ENCODE measurements around the gene WDTC1. TPM values are rescaled to one million over a fixed set of nuclear protein-coding genes. Genes with fewer than 3 reads are reported as not detected.
"Not testable (repeated sequence)": the region's sequence is repeated elsewhere in the genome, so short reads cannot be mapped to it uniquely, and the experiment has no call there.

WDTC1 gene, protein sequence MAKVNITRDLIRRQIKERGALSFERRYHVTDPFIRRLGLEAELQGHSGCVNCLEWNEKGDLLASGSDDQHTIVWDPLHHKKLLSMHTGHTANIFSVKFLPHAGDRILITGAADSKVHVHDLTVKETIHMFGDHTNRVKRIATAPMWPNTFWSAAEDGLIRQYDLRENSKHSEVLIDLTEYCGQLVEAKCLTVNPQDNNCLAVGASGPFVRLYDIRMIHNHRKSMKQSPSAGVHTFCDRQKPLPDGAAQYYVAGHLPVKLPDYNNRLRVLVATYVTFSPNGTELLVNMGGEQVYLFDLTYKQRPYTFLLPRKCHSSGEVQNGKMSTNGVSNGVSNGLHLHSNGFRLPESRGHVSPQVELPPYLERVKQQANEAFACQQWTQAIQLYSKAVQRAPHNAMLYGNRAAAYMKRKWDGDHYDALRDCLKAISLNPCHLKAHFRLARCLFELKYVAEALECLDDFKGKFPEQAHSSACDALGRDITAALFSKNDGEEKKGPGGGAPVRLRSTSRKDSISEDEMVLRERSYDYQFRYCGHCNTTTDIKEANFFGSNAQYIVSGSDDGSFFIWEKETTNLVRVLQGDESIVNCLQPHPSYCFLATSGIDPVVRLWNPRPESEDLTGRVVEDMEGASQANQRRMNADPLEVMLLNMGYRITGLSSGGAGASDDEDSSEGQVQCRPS
- total RNA-seq = 10 to 100 TPM; 34.6 to 43.5 TPM

DNA sequence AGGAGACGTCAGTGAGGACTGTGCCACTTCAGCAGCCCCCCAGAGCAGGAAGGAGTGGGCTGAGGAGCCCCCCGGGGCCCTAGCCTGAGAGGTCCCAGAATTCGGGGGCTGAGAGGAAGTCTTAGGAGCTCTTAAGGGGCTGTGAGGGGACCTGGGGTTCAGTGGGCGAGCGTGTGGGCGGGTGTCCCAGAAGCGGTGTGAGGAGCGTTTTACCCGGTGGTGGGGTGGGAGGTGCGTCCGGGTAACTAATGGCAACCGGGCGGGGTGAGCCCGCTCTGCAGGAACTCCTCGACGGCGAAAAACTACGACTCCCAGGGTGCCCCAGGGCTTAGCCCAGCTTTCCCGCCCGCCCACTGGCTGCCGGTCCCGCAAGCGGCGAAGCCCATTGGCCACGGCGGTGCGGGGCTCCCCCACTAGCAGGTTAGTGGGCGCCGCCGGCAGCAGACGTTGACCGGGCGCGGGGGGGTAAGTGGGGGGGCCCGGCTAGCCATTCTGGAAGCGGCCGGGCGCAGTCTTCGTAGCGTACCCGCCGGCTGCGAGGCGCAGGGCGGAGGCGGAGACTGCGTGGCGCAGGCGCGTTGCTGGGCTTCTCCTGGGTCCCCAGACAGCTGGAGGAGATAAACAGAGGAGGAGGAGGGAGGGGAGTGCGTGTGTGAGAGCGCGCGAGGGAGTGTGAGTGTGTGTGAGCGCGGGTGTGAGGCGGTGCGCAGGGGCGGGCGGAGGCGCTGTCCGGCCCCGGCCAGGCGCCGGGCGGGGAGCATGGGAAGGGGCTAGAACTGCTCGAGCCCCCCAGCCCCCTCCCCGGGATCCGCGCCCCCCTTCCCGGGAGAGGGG is at the start of gene WDTC1:
Gene WDTC1, plus strand, starts transcription at position 584 of the 834 bp plus-strand sequence. CDS start 26,423 bp downstream, outside the sequence.
- H3K36me3 ChIP-seq = no peaks in the 10 kb centered on the region
- TF ChIP-seq, protein P1, sequence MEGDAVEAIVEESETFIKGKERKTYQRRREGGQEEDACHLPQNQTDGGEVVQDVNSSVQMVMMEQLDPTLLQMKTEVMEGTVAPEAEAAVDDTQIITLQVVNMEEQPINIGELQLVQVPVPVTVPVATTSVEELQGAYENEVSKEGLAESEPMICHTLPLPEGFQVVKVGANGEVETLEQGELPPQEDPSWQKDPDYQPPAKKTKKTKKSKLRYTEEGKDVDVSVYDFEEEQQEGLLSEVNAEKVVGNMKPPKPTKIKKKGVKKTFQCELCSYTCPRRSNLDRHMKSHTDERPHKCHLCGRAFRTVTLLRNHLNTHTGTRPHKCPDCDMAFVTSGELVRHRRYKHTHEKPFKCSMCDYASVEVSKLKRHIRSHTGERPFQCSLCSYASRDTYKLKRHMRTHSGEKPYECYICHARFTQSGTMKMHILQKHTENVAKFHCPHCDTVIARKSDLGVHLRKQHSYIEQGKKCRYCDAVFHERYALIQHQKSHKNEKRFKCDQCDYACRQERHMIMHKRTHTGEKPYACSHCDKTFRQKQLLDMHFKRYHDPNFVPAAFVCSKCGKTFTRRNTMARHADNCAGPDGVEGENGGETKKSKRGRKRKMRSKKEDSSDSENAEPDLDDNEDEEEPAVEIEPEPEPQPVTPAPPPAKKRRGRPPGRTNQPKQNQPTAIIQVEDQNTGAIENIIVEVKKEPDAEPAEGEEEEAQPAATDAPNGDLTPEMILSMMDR (IDR thresholded peaks at IDR 0.05) = no peak
- peaks cover 12 to 16% of the 10 kb centered on the region in 2 donors for H3K4me1 ChIP-seq (ENCODE audit: control insufficient read depth in 1 of 2, low read depth in 2 of 2)
- peak within 1 kb of the TSS; percentile 27 to 69 for H3K27ac ChIP-seq
- H3K4me3 ChIP-seq = peak within 1 kb of the TSS; percentile 95
- peak; percentile 99 for ATAC-seq (ENCODE audit: insufficient number of reproducible peaks, low FRiP score, low read depth)
- H3K9me3 ChIP-seq = no peaks in the 10 kb centered on the region
- no peaks in the 10 kb centered on the region for H3K27me3 ChIP-seq (replicated peaks; ENCODE audit: insufficient read depth)
- DNase-seq (ENCODE audit: low spot score) = peak; percentile 90

DNA sequence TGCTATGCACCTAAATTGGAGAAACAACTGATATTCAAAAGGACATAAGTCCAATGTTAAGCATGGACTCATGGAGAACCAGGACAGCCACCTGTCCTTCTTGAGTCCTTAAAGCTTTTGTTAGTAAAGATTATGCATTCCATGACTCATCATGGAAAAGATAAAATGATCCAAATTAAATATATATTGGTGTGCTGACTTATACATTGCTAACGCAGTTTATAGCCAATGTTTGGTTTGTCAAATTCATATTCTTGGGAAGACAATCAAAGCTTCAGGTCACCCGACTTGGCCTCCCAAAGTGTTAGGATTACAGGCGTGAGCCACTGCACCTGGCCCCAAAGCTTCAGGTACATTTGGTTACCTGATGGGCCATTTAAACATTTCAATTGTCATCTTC is 49.8 kb upstream of the WDTC1 start:
- H3K9me3 ChIP-seq = not testable (repeated sequence)

DNA sequence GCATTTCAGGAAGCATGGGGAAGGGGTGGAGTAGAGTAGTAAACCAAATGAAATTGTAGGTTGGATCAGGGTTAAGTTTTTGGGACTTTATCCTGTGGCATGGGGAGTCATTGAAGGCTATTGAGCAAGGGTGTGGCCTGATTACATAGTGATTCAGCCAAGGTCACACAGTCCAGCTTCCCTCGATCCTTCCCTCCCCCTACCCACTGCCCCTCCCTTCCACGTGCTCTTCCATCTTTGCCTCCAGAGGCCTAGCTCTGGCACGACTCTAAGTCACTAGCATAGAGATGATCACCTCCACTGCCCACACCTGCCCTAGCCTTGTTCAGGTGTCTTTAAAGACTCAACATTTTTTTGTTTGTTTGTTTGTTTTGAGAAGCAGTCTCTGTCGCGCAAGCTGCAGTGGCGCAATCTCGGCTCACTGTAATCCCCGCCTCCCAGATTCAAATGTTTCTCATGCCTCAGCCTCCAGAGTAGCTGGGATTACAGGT is 42.3 kb upstream of the WDTC1 start:
- H3K27me3 ChIP-seq (replicated peaks; ENCODE audit: insufficient read depth) = no peaks in the 10 kb centered on the region
- TF ChIP-seq, protein P1 (IDR thresholded peaks at IDR 0.05) = no peak
- H3K36me3 ChIP-seq = no peaks in the 10 kb centered on the region
- no peak for DNase-seq (ENCODE audit: low spot score)
- H3K4me3 ChIP-seq = no peak overlapping the region
- no peaks in the 10 kb centered on the region for H3K4me1 ChIP-seq (ENCODE audit: control insufficient read depth in 1 of 2, low read depth in 2 of 2)
- H3K27ac ChIP-seq = no peak overlapping the region
- no peaks in the 10 kb centered on the region for H3K9me3 ChIP-seq
- ATAC-seq (ENCODE audit: insufficient number of reproducible peaks, low FRiP score, low read depth) = no peak

More for the DNA sequence above, 49.8 kb upstream of the WDTC1 start:
- not testable (repeated sequence) for H3K4me1 ChIP-seq (ENCODE audit: control insufficient read depth in 1 of 2, low read depth in 2 of 2); ATAC-seq (ENCODE audit: insufficient number of reproducible peaks, low FRiP score, low read depth); H3K27ac ChIP-seq; H3K36me3 ChIP-seq; H3K27me3 ChIP-seq (replicated peaks; ENCODE audit: insufficient read depth); H3K4me3 ChIP-seq; DNase-seq (ENCODE audit: low spot score)

DNA sequence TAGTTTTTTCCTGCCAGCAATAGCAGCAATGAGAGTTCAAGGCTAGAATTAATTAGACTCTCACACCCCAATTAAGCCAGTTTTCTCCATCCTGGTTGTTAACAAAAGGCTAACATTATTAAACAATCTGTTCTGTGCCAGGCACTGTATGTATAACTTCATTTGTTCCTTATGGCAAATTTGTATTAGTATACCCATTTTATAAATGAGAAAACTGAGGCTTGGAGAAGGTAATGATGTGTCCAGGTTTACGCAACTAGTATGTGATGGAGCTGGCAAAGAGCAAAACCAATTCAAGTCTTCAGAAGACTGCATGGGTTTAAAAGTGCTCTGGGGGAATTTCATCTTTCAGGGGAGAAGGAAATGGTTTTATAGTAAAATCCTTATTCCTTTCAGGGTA is 41.2 kb upstream of the WDTC1 start:
- Histone ChIP-seq H3K36me3 (no peaks in the 10 kb centered on the region), H3K4me1 (ENCODE audit: control insufficient read depth in 1 of 2, low read depth in 2 of 2) (no peaks in the 10 kb centered on the region), H3K9me3 (no peaks in the 10 kb centered on the region), H3K4me3 (no peak overlapping the region), H3K27me3 (replicated peaks; ENCODE audit: insufficient read depth) (no peaks in the 10 kb centered on the region), H3K27ac (no peak overlapping the region)
- no peak for ATAC-seq (ENCODE audit: insufficient number of reproducible peaks, low FRiP score, low read depth)
- TF ChIP-seq, protein P1 (IDR thresholded peaks at IDR 0.05) = no peak
- DNase-seq (ENCODE audit: low spot score) = no peak

DNA sequence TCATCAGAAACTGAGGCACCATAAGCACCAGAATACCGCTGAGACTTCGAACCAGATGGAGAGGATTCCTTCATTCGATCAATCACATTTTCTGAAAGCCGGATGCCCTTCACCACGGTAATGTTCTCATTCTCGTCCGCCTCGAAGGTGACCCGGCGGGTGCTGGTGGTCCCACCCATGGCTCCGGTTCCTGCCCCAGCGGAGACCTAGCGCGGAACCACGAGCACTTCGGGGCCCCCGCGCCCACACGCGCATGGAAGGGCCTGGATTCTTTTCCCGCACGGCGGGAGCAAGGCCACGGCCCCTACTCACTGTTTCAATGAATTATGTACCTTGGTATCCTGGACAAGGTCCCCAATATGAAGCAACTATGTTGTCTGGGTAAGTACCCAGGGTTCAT is 33.1 kb upstream of the WDTC1 start:
- Histone ChIP-seq H3K36me3 (no peaks in the 10 kb centered on the region), H3K27ac (no peak overlapping the region), H3K4me3 (no peak overlapping the region), H3K4me1 (ENCODE audit: control insufficient read depth in 1 of 2, low read depth in 2 of 2) (no peaks in the 10 kb centered on the region), H3K9me3 (no peaks in the 10 kb centered on the region), H3K27me3 (replicated peaks; ENCODE audit: insufficient read depth) (no peaks in the 10 kb centered on the region)
- ATAC-seq (ENCODE audit: insufficient number of reproducible peaks, low FRiP score, low read depth) = no peak
- no peak for DNase-seq (ENCODE audit: low spot score)
- TF ChIP-seq, protein P1 (IDR thresholded peaks at IDR 0.05) = no peak
